Activated CD4-positive, alpha-beta memory T cell treated with anti-CD3 and anti-CD28 coated beads, Interleukin-2, amount 10 ng/mL, durations not matched to agents 7 days and 5 days (primary cell): ENCODE data around the gene WHAMM. TPM values are rescaled to one million over a fixed set of nuclear protein-coding genes. Genes with fewer than 3 reads are reported as not detected.

Experiments
- CTCF ChIA-PET: fragments of 350-600 bp; sonication (Branson Sonifier 250); formaldehyde crosslinking; loops from one replicate; lab custom pipeline; 2021; ENCODE audit warnings: antibody characterized with exemption, inconsistent platforms; lab: Charles Lee
- POLR2A ChIA-PET: fragments of 350-600 bp; sonication (Branson Sonifier 250); formaldehyde crosslinking; loops from one replicate; lab custom pipeline; 2021; ENCODE audit warnings: antibody characterized with exemption; lab: Charles Lee
- DNase-seq: peaks from one replicate; pipeline ENCODE4 v3.0.0-alpha.2; 2020
- H3K27ac Mint-ChIP-seq: one replicate; pipeline ENCODE4 v1.8.0; 2021; ENCODE audit warnings: mild to moderate bottlenecking, mixed read lengths
- H3K27me3 Mint-ChIP-seq: one replicate; pipeline ENCODE4 v1.8.0; 2021; ENCODE audit warnings: mixed read lengths
- H3K36me3 Mint-ChIP-seq: one replicate; pipeline ENCODE4 v1.8.0; 2021; ENCODE audit warnings: low read depth, mixed read lengths
- H3K4me1 Mint-ChIP-seq: one replicate; pipeline ENCODE4 v1.8.0; 2021; ENCODE audit warnings: mixed read lengths
- H3K4me3 Mint-ChIP-seq: one replicate; pipeline ENCODE4 v1.8.0; 2021; ENCODE audit warnings: mild to moderate bottlenecking, mixed read lengths
- H3K9me3 Mint-ChIP-seq: one replicate; pipeline ENCODE4 v1.8.0; 2021; ENCODE audit warnings: mixed read lengths
- total RNA-seq, 2 experiments: library from RNA; stranded (reverse); gene quantifications; one replicate each; pipeline ENCODE4 v1.2.3, GENCODE V29; 2021

The WHAMM gene
- total RNA-seq, 2 experiments from 2014 or later = 11.1 to 13.7 TPM

GRCh38 chr15:82789491-82789890 is 19.9 kb upstream of the WHAMM start:
- ChIA-PET POLR2A (no interaction called here), CTCF (no interaction called here)
- Mint-ChIP-seq H3K4me3 (no peak overlapping the region), H3K27ac (no peak overlapping the region), H3K36me3 (no peaks in the 10 kb centered on the region), H3K9me3 (no peaks in the 10 kb centered on the region), H3K27me3 (peaks cover 26% of the 10 kb centered on the region), H3K4me1 (no peaks in the 10 kb centered on the region)
- no peak for DNase-seq

- no peaks in the 10 kb centered on the region for H3K4me1 Mint-ChIP-seq
- H3K27ac Mint-ChIP-seq = no peak overlapping the region
- no peaks in the 10 kb centered on the region for H3K36me3 Mint-ChIP-seq
- H3K27me3 Mint-ChIP-seq = peaks cover 26% of the 10 kb centered on the region
- POLR2A ChIA-PET = no interaction called here
- H3K4me3 Mint-ChIP-seq = no peak overlapping the region
- CTCF ChIA-PET = no interaction called here
- DNase-seq = no peak
- no peaks in the 10 kb centered on the region for H3K9me3 Mint-ChIP-seq
Observed at GRCh38 chr15:82790321-82790720, 19.1 kb upstream of the WHAMM start.

- ChIA-PET POLR2A (no interaction called here), CTCF (no interaction called here)
- H3K4me1 Mint-ChIP-seq = no peaks in the 10 kb centered on the region
- no peaks in the 10 kb centered on the region for H3K36me3 Mint-ChIP-seq
- no peak overlapping the region for H3K27ac Mint-ChIP-seq
- H3K9me3 Mint-ChIP-seq = no peaks in the 10 kb centered on the region
- no peak for DNase-seq
- peaks cover 16% of the 10 kb centered on the region for H3K27me3 Mint-ChIP-seq
- H3K4me3 Mint-ChIP-seq = no peak overlapping the region
Observed at GRCh38 chr15:82792068-82792467, 17.4 kb upstream of the WHAMM start.

GRCh38 chr15:82793737-82794136 is 15.7 kb upstream of the WHAMM start:
- no peaks in the 10 kb centered on the region for H3K36me3 Mint-ChIP-seq
- H3K27ac Mint-ChIP-seq = no peak overlapping the region
- no peaks in the 10 kb centered on the region for H3K9me3 Mint-ChIP-seq
- peaks cover 18% of the 10 kb centered on the region for H3K27me3 Mint-ChIP-seq
- DNase-seq = no peak
- no peak overlapping the region for H3K4me3 Mint-ChIP-seq
- ChIA-PET POLR2A (no interaction called here), CTCF (no interaction called here)
- no peaks in the 10 kb centered on the region for H3K4me1 Mint-ChIP-seq

- no peaks in the 10 kb centered on the region for H3K4me1 Mint-ChIP-seq
- no peak overlapping the region for H3K27ac Mint-ChIP-seq
- ChIA-PET CTCF (no interaction called here), POLR2A (no interaction called here)
- no peaks in the 10 kb centered on the region for H3K36me3 Mint-ChIP-seq
- H3K4me3 Mint-ChIP-seq = no peak overlapping the region
- peaks cover 34% of the 10 kb centered on the region for H3K27me3 Mint-ChIP-seq
- no peak for DNase-seq
- no peaks in the 10 kb centered on the region for H3K9me3 Mint-ChIP-seq
Observed at GRCh38 chr15:82798104-82798503, 11.3 kb upstream of the WHAMM start.

- Mint-ChIP-seq H3K27ac (no peak overlapping the region), H3K4me1 (no peaks in the 10 kb centered on the region), H3K27me3 (peaks cover 39% of the 10 kb centered on the region), H3K9me3 (no peaks in the 10 kb centered on the region), H3K36me3 (no peaks in the 10 kb centered on the region), H3K4me3 (no peak overlapping the region)
- CTCF ChIA-PET = no interaction called here
- DNase-seq = no peak
- POLR2A ChIA-PET = no interaction called here
Observed at GRCh38 chr15:82798531-82799166, 10.8 kb upstream of the WHAMM start.

- Mint-ChIP-seq H3K9me3 (no peaks in the 10 kb centered on the region), H3K27me3 (peaks cover 38% of the 10 kb centered on the region), H3K4me3 (no peak overlapping the region), H3K36me3 (no peaks in the 10 kb centered on the region), H3K27ac (no peak overlapping the region), H3K4me1 (no peaks in the 10 kb centered on the region)
- no peak for DNase-seq
- CTCF ChIA-PET = no interaction called here
- POLR2A ChIA-PET = interaction anchor here (1.2 kb wide), 1 partner anchor 11 kb away, joined by 4 read pairs; no protein-coding TSS in a partner anchor
Observed at GRCh38 chr15:82799183-82799841, 10.1 kb upstream of the WHAMM start.

- H3K4me1 Mint-ChIP-seq = no peaks in the 10 kb centered on the region
- no peak for DNase-seq
- H3K9me3 Mint-ChIP-seq = no peaks in the 10 kb centered on the region
- ChIA-PET POLR2A (interaction anchor here (1.3 kb wide), 1 partner anchor 9 kb away, joined by 8 read pairs; no protein-coding TSS in a partner anchor), CTCF (no interaction called here)
- H3K27me3 Mint-ChIP-seq = peaks cover 49% of the 10 kb centered on the region
- H3K36me3 Mint-ChIP-seq = no peaks in the 10 kb centered on the region
- no peak overlapping the region for H3K4me3 Mint-ChIP-seq
- H3K27ac Mint-ChIP-seq = no peak overlapping the region
Observed at GRCh38 chr15:82802497-82802896, 6.9 kb upstream of the WHAMM start.

- no peaks in the 10 kb centered on the region for H3K36me3 Mint-ChIP-seq
- ChIA-PET POLR2A (no interaction called here), CTCF (no interaction called here)
- no peak for DNase-seq
- peaks cover 7% of the 10 kb centered on the region for H3K4me1 Mint-ChIP-seq
- H3K27me3 Mint-ChIP-seq = peaks cover 48% of the 10 kb centered on the region
- H3K27ac Mint-ChIP-seq = no peak overlapping the region
- H3K9me3 Mint-ChIP-seq = no peaks in the 10 kb centered on the region
- no peak overlapping the region for H3K4me3 Mint-ChIP-seq
Observed at GRCh38 chr15:82803793-82804574, 5.4 kb upstream of the WHAMM start.

GRCh38 chr15:82804575-82804949 is 4.9 kb upstream of the WHAMM start:
- CTCF ChIA-PET = no interaction called here
- no peaks in the 10 kb centered on the region for H3K36me3 Mint-ChIP-seq
- peaks cover 42% of the 10 kb centered on the region for H3K27me3 Mint-ChIP-seq
- DNase-seq = no peak
- POLR2A ChIA-PET = no interaction called here
- no peaks in the 10 kb centered on the region for H3K9me3 Mint-ChIP-seq
- H3K4me3 Mint-ChIP-seq = no peak overlapping the region
- no peak overlapping the region for H3K27ac Mint-ChIP-seq
- H3K4me1 Mint-ChIP-seq = peaks cover 11% of the 10 kb centered on the region

- Mint-ChIP-seq H3K9me3 (no peaks in the 10 kb centered on the region), H3K4me3 (no peak within 1 kb of the TSS), H3K27ac (no peak within 1 kb of the TSS), H3K36me3 (peaks cover 5% of the 10 kb centered on the region), H3K27me3 (peaks cover 35% of the 10 kb centered on the region), H3K4me1 (peaks cover 11% of the 10 kb centered on the region)
- no peak for DNase-seq
- ChIA-PET POLR2A (no interaction called here), CTCF (no interaction called here)
Observed at GRCh38 chr15:82805994-82806406, 3.4 kb upstream of the WHAMM start, which contains the start of gene FSD2. FSD2 (minus strand) TSS chr15:82806069; CDS start chr15:82787390, 18,679 bp downstream.

GRCh38 chr15:82807920-82808633 is 1.4 kb upstream of the WHAMM start:
- peaks cover 28% of the 10 kb centered on the region for H3K4me1 Mint-ChIP-seq
- H3K27ac Mint-ChIP-seq = no peak overlapping the region
- H3K27me3 Mint-ChIP-seq = peaks cover 26% of the 10 kb centered on the region
- ChIA-PET POLR2A (interaction anchor here (1.1 to 4.8 kb wide), 5 partner anchors 10 to 204 kb away, joined by 3 to 49 read pairs (median 19); partner anchors contain the start of gene C15orf40), CTCF (interaction anchor here (1.0 kb wide), 2 partner anchors 12 to 204 kb away, joined by 3 to 5 read pairs; no protein-coding TSS in a partner anchor)
- H3K9me3 Mint-ChIP-seq = no peaks in the 10 kb centered on the region
- peaks cover 16% of the 10 kb centered on the region for H3K36me3 Mint-ChIP-seq
- DNase-seq = no peak
- H3K4me3 Mint-ChIP-seq = no peak overlapping the region
